Measurements from ENCODE around the gene ETS1. TPM values are rescaled to one million over a fixed set of nuclear protein-coding genes. Genes with fewer than 3 reads are reported as not detected.

Gene ETS1
- total RNA-seq, 1 donor from 2014 or later, result 121 TPM

GRCh38 chr11:128551058-128551457 is 36.3 kb downstream of the ETS1 start:
- Histone ChIP-seq H3K27ac (peak overlapping the region; percentile 33), H3K9me3 (no peaks in the 10 kb centered on the region), H3K36me3 (no peaks in the 10 kb centered on the region), H3K4me3 (no peak overlapping the region), H3K27me3 (no peaks in the 10 kb centered on the region), H3K4me1 (peaks cover 42% of the 10 kb centered on the region)
- ATAC-seq (no peak), DNase-seq (no peak)
- TF ChIP-seq CTCF (IDR thresholded peaks at IDR 0.05), result no peak
- intact Hi-C loops (cut with DNase I), result loop anchor here (5.0 kb wide), 1 partner anchor 34 kb away; no protein-coding TSS in a partner anchor

GRCh38 chr11:128550261-128550821 is 37.0 kb downstream of the ETS1 start:
- H3K9me3 ChIP-seq, result no peaks in the 10 kb centered on the region
- no peaks in the 10 kb centered on the region for H3K27me3 ChIP-seq
- H3K36me3 ChIP-seq, result no peaks in the 10 kb centered on the region
- H3K4me3 ChIP-seq, result no peak overlapping the region
- intact Hi-C loops (cut with DNase I), result loop anchor here (5.0 kb wide), 1 partner anchor 33 kb away; no protein-coding TSS in a partner anchor
- peak overlapping the region; percentile 33 for H3K27ac ChIP-seq
- TF ChIP-seq CTCF (IDR thresholded peaks at IDR 0.05), result no peak
- peaks cover 42% of the 10 kb centered on the region for H3K4me1 ChIP-seq
- no peak for DNase-seq
- ATAC-seq, result peak; percentile 10

GRCh38 chr11:128549256-128549944 is 38.0 kb downstream of the ETS1 start:
- intact Hi-C loops (cut with DNase I), result no loop called here
- Histone ChIP-seq H3K9me3 (no peaks in the 10 kb centered on the region), H3K27me3 (no peaks in the 10 kb centered on the region), H3K4me3 (peak overlapping the region; percentile 52), H3K4me1 (peaks cover 49% of the 10 kb centered on the region), H3K27ac (peak overlapping the region; percentile 84), H3K36me3 (no peaks in the 10 kb centered on the region)
- no peak for ATAC-seq
- no peak for TF ChIP-seq CTCF (IDR thresholded peaks at IDR 0.05)
- no peak for DNase-seq

- Histone ChIP-seq H3K27me3 (no peaks in the 10 kb centered on the region), H3K4me3 (peak overlapping the region; percentile 52), H3K36me3 (no peaks in the 10 kb centered on the region), H3K27ac (peak overlapping the region; percentile 84), H3K4me1 (peaks cover 54% of the 10 kb centered on the region), H3K9me3 (no peaks in the 10 kb centered on the region)
- intact Hi-C loops (cut with DNase I), result no loop called here
- peak; percentile 76 for DNase-seq
- ATAC-seq, result peak; percentile 79
- TF ChIP-seq CTCF (IDR thresholded peaks at IDR 0.05), result no peak
Observed at GRCh38 chr11:128548649-128549255, 38.6 kb downstream of the ETS1 start.

GRCh38 chr11:128547946-128548648 is 39.3 kb downstream of the ETS1 start:
- no peak for TF ChIP-seq CTCF (IDR thresholded peaks at IDR 0.05)
- no peaks in the 10 kb centered on the region for H3K9me3 ChIP-seq
- intact Hi-C loops (cut with DNase I), result no loop called here
- no peaks in the 10 kb centered on the region for H3K36me3 ChIP-seq
- H3K27me3 ChIP-seq, result no peaks in the 10 kb centered on the region
- ATAC-seq (no peak), DNase-seq (no peak)
- H3K27ac ChIP-seq, result peak overlapping the region; percentile 84
- peaks cover 47% of the 10 kb centered on the region for H3K4me1 ChIP-seq
- H3K4me3 ChIP-seq, result peak overlapping the region; percentile 52

Data from upper lobe of right lung (tissue), 1 donor.